Uterus (tissue), 4 donors: Measurements from ENCODE around the gene TMC5. TPM values are rescaled to one million over a fixed set of nuclear protein-coding genes. Genes with fewer than 3 reads are reported as not detected.

Source experiments
- DNase-seq, 2 donors: peaks; one replicate each; pipeline ENCODE4 v3.0.0-alpha.2; 2019 to 2020
- H3K27ac ChIP-seq, 2 donors: fragments of 200-600 bp; sonication (generic); 1 replicate in 1 of 2; 2 replicates in 1 of 2; pipeline ENCODE4 v1.5.1; 2016 to 2018
- H3K27me3 ChIP-seq, 2 donors: fragments of 200-600 bp; sonication (generic); one replicate each; pipeline ENCODE4 v1.5.1; 2018 to 2019; ENCODE audit warnings: control low read depth in 1 of 2
- H3K36me3 ChIP-seq, 2 donors: fragments of 200-600 bp; sonication (generic); one replicate each; pipeline ENCODE4 v1.5.1; 2019; ENCODE audit warnings: control low read depth in 1 of 2
- H3K4me1 ChIP-seq, 2 donors: fragments of 200-600 bp; sonication (generic); one replicate each; pipeline ENCODE4 v1.5.1; 2018 to 2019; ENCODE audit warnings: control low read depth in 1 of 2
- H3K4me3 ChIP-seq, 2 donors: fragments of 200-600 bp; sonication (generic); 1 replicate in 1 of 2; 2 replicates in 1 of 2; pipeline ENCODE4 v1.5.1; 2018 to 2019; ENCODE audit warnings: mild to moderate bottlenecking in 1 of 2
- H3K9me3 ChIP-seq, 2 donors: fragments of 200-600 bp; sonication (generic); one replicate each; pipeline ENCODE4 v1.5.1; 2019; ENCODE audit warnings: control low read depth in 1 of 2
- POLR2A ChIP-seq, 2 donors: fragments of 450-650 bp; IDR thresholded peaks; one replicate each; pipeline ENCODE4 v1.6.1; 2016; ENCODE audit warnings: antibody characterized with exemption in 2 of 2, mild to moderate bottlenecking in 1 of 2, moderate library complexity in 1 of 2
- intact Hi-C: fragments of 100-400 bp; cut with DNase I; formaldehyde crosslinking; loops from one replicate; pipeline ENCODE4 v1.15.1; 2023; ENCODE audit warnings: low total_unique reads
- total RNA-seq, 4 donors: library from RNA; depleted of rRNA in 3 of 4; stranded (reverse); fragments of >200 nt in 3 of 4; gene quantifications; one replicate each; pipeline versions ENCODE4 v1.1.0 to v1.2.4, GENCODE V29; 2014 to 2023
- TF ChIP-seq, protein P1 (sequence below), 4 experiments: fragments of 200-600 bp in 2 of 4; fragments of 450-650 bp in 2 of 4; sonication (generic) in 2 of 4; IDR thresholded peaks; one replicate each; pipeline ENCODE4 v1.5.1; 2016 to 2019; ENCODE audit warnings: antibody characterized with exemption in 4 of 4, mild to moderate bottlenecking in 2 of 4, moderate library complexity in 1 of 4
- donor health status: DM: yes; HTN: yes; CAD: no.

TMC5 gene
- total RNA-seq, 4 donors from 2014 or later = under 0.01 to 2.7 TPM; not detected in 2

DNA sequence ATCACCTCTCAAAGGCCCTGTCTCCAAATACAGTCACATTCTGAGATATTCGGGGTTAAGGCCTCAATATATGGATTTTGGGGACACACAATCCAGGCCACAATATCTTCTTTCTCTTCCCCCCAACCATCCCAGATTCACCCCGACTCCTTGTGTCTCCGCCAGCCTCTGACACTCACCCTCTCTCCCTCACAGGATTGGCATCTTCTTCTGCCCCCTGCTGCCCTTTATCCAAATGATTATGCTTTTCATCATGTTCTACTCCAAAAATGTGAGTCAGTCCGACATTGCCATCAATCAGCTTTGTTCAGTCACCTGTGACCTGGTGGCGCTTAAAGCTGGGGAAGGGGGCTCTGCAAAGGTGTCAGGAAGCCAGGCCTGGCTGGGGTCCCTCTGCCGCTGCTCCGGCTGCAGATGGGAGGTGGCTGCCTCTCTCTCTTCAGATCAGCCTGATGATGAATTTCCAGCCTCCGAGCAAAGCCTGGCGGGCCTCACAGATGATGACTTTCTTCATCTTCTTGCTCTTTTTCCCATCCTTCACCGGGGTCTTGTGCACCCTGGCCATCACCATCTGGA lies 69.2 kb downstream of the TMC5 start:
- no peak for TF ChIP-seq POLR2A (IDR thresholded peaks at IDR 0.05)
- TF ChIP-seq, protein P1, sequence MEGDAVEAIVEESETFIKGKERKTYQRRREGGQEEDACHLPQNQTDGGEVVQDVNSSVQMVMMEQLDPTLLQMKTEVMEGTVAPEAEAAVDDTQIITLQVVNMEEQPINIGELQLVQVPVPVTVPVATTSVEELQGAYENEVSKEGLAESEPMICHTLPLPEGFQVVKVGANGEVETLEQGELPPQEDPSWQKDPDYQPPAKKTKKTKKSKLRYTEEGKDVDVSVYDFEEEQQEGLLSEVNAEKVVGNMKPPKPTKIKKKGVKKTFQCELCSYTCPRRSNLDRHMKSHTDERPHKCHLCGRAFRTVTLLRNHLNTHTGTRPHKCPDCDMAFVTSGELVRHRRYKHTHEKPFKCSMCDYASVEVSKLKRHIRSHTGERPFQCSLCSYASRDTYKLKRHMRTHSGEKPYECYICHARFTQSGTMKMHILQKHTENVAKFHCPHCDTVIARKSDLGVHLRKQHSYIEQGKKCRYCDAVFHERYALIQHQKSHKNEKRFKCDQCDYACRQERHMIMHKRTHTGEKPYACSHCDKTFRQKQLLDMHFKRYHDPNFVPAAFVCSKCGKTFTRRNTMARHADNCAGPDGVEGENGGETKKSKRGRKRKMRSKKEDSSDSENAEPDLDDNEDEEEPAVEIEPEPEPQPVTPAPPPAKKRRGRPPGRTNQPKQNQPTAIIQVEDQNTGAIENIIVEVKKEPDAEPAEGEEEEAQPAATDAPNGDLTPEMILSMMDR (IDR thresholded peaks at IDR 0.05) = no peak
- no peak for DNase-seq

GRCh38 chr16:19488213-19488640 lies 70.5 kb downstream of the TMC5 start:
- DNase-seq = no peak
- intact Hi-C loops = no loop called here

More for the DNA sequence above, 69.2 kb downstream of the TMC5 start:
- Histone ChIP-seq H3K4me1 (no peaks in the 10 kb centered on the region), H3K27me3 (no peaks in the 10 kb centered on the region), H3K4me3 (no peak overlapping the region), H3K9me3 (no peaks in the 10 kb centered on the region), H3K27ac (no peak overlapping the region), H3K36me3 (no peaks in the 10 kb centered on the region)
- intact Hi-C loops = no loop called here

DNA sequence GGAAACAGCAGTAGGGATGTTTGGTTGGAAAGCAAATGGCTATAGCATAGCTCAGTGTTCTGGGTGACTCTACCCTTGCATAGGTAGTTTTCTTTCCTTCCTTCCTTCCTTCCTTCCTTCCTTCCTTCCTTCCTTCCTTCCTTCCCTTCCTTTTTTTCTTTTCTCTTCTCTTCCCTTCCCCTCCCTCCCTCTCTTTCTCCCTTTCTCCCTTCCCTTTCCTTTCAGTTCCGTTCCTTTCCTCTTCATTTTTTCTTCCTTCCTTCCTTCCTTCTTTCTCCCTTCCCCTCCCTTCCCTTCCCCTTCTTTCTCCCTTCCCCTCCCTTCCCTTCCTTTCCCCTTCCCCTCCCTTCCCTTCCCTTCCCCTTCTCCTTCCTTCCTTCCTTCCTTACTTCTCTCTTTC lies 72.9 kb downstream of the TMC5 start:
- Histone ChIP-seq H3K27ac (no peak overlapping the region), H3K4me3 (no peak overlapping the region), H3K9me3 (no peaks in the 10 kb centered on the region), H3K27me3 (no peaks in the 10 kb centered on the region), H3K36me3 (no peaks in the 10 kb centered on the region), H3K4me1 (no peaks in the 10 kb centered on the region)
- no peak for DNase-seq
- TF ChIP-seq POLR2A (IDR thresholded peaks at IDR 0.05) = no peak
- TF ChIP-seq, protein P1 (IDR thresholded peaks at IDR 0.05) = no peak
- intact Hi-C loops = no loop called here

More at GRCh38 chr16:19488213-19488640, 70.5 kb downstream of the TMC5 start:
- no peak overlapping the region for H3K4me3 ChIP-seq
- H3K9me3 ChIP-seq = no peaks in the 10 kb centered on the region
- H3K4me1 ChIP-seq = no peaks in the 10 kb centered on the region
- H3K27me3 ChIP-seq = no peaks in the 10 kb centered on the region
- no peak for TF ChIP-seq POLR2A (IDR thresholded peaks at IDR 0.05)
- TF ChIP-seq, protein P1 (IDR thresholded peaks at IDR 0.05) = no peak
- no peaks in the 10 kb centered on the region for H3K36me3 ChIP-seq
- H3K27ac ChIP-seq = no peak overlapping the region

DNA sequence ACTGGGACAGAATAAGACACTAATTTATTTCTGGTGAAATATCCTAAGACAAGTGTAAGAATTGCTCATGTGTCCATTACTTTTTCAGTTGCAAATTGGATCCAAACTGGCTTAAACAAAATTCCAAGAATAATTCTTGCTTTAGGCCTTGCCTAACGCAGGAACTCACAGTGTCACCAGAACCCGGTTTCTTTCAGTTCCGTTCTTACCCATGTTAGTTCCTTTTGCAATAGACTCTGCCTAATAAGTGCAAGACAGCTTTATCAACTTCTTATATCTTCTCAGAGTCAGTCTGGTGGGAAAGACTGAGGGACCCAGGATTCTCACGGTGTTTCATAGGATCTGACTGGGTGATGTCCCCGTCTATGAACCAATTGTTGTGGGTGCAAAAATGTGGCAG lies 79.5 kb downstream of the TMC5 start:
- no peaks in the 10 kb centered on the region for H3K27me3 ChIP-seq
- H3K4me3 ChIP-seq = no peak overlapping the region
- DNase-seq = no peak
- TF ChIP-seq, protein P1 (IDR thresholded peaks at IDR 0.05) = no peak
- TF ChIP-seq POLR2A (IDR thresholded peaks at IDR 0.05) = no peak
- no peaks in the 10 kb centered on the region for H3K4me1 ChIP-seq
- H3K27ac ChIP-seq = no peak overlapping the region
- intact Hi-C loops = no loop called here
- no peaks in the 10 kb centered on the region for H3K9me3 ChIP-seq
- H3K36me3 ChIP-seq = no peaks in the 10 kb centered on the region

- intact Hi-C loops = no loop called here
- H3K9me3 ChIP-seq = no peaks in the 10 kb centered on the region
- TF ChIP-seq POLR2A (IDR thresholded peaks at IDR 0.05) = no peak
- TF ChIP-seq, protein P1 (IDR thresholded peaks at IDR 0.05) = no peak
Observed at GRCh38 chr16:19499006-19499405, 81.3 kb downstream of the TMC5 start.

More at GRCh38 chr16:19499006-19499405, 81.3 kb downstream of the TMC5 start:
- Histone ChIP-seq H3K27ac (no peak overlapping the region), H3K36me3 (no peaks in the 10 kb centered on the region), H3K27me3 (no peaks in the 10 kb centered on the region), H3K4me3 (no peak overlapping the region), H3K4me1 (no peaks in the 10 kb centered on the region)
- DNase-seq = no peak
